ENCODE results near the gene HOMER3. TPM values are rescaled to one million over a fixed set of nuclear protein-coding genes. Genes with fewer than 3 reads are reported as not detected.

Gene HOMER3
- 10 to 100 TPM; 15.1 to 29.2 (median 18.6) TPM for total RNA-seq
- polyA plus RNA-seq = 10 to 100 TPM in 1 of 2 donors, 1 to 10 TPM in 1; 7.8 to 28.4 TPM
- long read RNA-seq, donor 1, transcript HOMER3-205 (10 exons, 1,607 nt) = major isoform, 5 of 46 reads
- long read RNA-seq, donor 1, partial matches to known transcripts = 1 of 46 reads
- long read RNA-seq, donor 1, other reads (novel, unspliced or antisense) = 37 of 46 reads
- long read RNA-seq, donor 2, transcript HOMER3-202 (10 exons, 1,557 nt) = major isoform, 6 of 7 reads
- long read RNA-seq, donor 2, partial matches to known transcripts = 0 of 7 reads
- long read RNA-seq, donor 2, other reads (novel, unspliced or antisense) = 0 of 7 reads
- long read RNA-seq, donor 3, transcript HOMER3-202 (10 exons, 1,557 nt) = major isoform, 25 of 54 reads
- long read RNA-seq, donor 3, partial matches to known transcripts = 5 of 54 reads
- long read RNA-seq, donor 3, other reads (novel, unspliced or antisense) = 20 of 54 reads

DNA sequence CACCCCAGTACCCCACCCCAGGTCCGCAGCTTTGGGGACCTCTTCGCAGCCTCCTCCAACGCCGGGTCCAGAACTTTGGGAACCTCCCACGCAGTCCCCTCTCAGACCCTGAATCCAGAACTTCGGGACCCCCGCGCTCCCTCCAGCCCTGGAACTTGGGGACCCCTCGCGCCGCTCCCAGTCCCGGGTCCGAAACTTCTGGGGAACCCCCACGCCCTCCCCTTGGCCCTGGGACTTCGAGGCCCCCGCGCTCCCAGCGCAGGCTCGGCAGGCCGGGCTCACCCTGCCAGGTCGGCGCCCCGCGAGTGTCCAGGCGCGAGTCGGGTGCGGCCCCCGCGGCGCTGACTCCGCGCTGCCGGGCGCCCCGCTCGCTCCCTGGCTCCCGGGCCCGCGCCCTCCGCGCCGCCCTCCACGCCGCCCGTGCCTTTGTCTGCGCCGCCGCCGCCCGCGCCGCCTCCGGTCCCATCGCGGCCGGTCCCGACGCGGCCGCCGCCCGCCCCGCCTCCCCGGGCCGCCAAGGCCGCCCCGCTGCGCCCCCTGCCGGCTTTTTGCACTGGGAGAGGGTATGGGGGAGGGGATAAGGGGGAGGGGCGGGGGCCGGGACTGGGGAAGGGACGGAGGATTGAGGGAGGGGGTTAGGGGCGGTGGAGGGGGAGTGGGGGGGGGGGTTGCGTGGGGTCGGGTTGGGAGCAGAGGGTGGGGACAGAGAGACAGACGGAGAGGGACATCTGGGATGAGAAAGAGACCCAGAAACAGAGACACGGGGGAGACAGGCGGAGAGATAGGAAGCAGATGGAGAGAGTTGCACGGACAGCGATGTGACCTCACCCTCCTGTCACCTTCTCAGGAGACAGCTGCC lies at the start of gene HOMER3:
TSS of gene HOMER3 (minus strand) at position 449 of the 859 bp plus-strand sequence. CDS start 2,235 bp downstream, outside the sequence.
- 1 to 4% (median 2%) methylated on average over 20 to 81 of the region's 81 CpGs for WGBS, 3 donors

GRCh38 chr19:18990128-18990708 lies 49.2 kb upstream of the HOMER3 start:
- H3K4me3 ChIP-seq = no peak overlapping the region
- no peaks in the 10 kb centered on the region for H3K36me3 ChIP-seq
- TF ChIP-seq EP300 (IDR thresholded peaks at IDR 0.05) = no peak
- no peak for TF ChIP-seq POLR2A (IDR thresholded peaks at IDR 0.05)
- no peak for TF ChIP-seq CTCF (IDR thresholded peaks at IDR 0.05)
- no peaks in the 10 kb centered on the region for H3K4me1 ChIP-seq (ENCODE audit: insufficient read depth)
- intact Hi-C loops (cut with DNase I) = no loop called here
- no peaks in the 10 kb centered on the region for H3K9me3 ChIP-seq
- H3K27ac ChIP-seq = no peak overlapping the region
- no peaks in the 10 kb centered on the region for H3K27me3 ChIP-seq
- 80 to 86% (median 85%) methylated on average over 5 of the region's 5 CpGs for WGBS, 3 donors
- no peak for DNase-seq

More for the DNA sequence above, at the start of gene HOMER3:
- Histone ChIP-seq H3K9me3 (no peaks in the 10 kb centered on the region), H3K27ac (peak within 1 kb of the TSS in 1 of 2 donors; percentile 65), H3K27me3 (no peaks in the 10 kb centered on the region), H3K36me3 (no peaks in the 10 kb centered on the region), H3K4me3 (peak within 1 kb of the TSS; percentile 80), H3K4me1 (ENCODE audit: insufficient read depth) (no peaks in the 10 kb centered on the region)
- no peak for TF ChIP-seq POLR2A (IDR thresholded peaks at IDR 0.05)
- no peak for TF ChIP-seq CTCF (IDR thresholded peaks at IDR 0.05)
- no peak for TF ChIP-seq EP300 (IDR thresholded peaks at IDR 0.05)
- intact Hi-C loops (cut with DNase I) = loop anchor here in 1 of 4 donors (10.0 kb wide), 1 partner anchor 76 kb away; no protein-coding TSS in a partner anchor
- peak; percentile 81 to 91 (median 88) for DNase-seq

GRCh38 chr19:18989316-18989715 lies 48.3 kb upstream of the HOMER3 start:
- TF ChIP-seq EP300 (IDR thresholded peaks at IDR 0.05) (no peak), POLR2A (IDR thresholded peaks at IDR 0.05) (no peak), CTCF (IDR thresholded peaks at IDR 0.05) (no peak)
- intact Hi-C loops (cut with DNase I) = no loop called here
- no peak for DNase-seq
- no peaks in the 10 kb centered on the region for H3K4me1 ChIP-seq (ENCODE audit: insufficient read depth)
- no peaks in the 10 kb centered on the region for H3K27me3 ChIP-seq
- WGBS, 3 donors = 54 to 66% (median 55%) methylated on average over 10 of the region's 10 CpGs
- H3K9me3 ChIP-seq = no peaks in the 10 kb centered on the region
- no peak overlapping the region for H3K27ac ChIP-seq
- no peak overlapping the region for H3K4me3 ChIP-seq
- H3K36me3 ChIP-seq = no peaks in the 10 kb centered on the region

GRCh38 chr19:18987456-18987855 lies 46.4 kb upstream of the HOMER3 start:
- intact Hi-C loops (cut with DNase I) = no loop called here
- no peaks in the 10 kb centered on the region for H3K27me3 ChIP-seq

More at GRCh38 chr19:18987456-18987855, 46.4 kb upstream of the HOMER3 start:
- TF ChIP-seq EP300 (IDR thresholded peaks at IDR 0.05) (no peak), CTCF (IDR thresholded peaks at IDR 0.05) (no peak), POLR2A (IDR thresholded peaks at IDR 0.05) (no peak)
- H3K4me1 ChIP-seq (ENCODE audit: insufficient read depth) = no peaks in the 10 kb centered on the region
- no peaks in the 10 kb centered on the region for H3K36me3 ChIP-seq
- no peaks in the 10 kb centered on the region for H3K9me3 ChIP-seq
- no peak overlapping the region for H3K4me3 ChIP-seq
- H3K27ac ChIP-seq = no peak overlapping the region
- WGBS, 3 donors = 42 to 58% (median 50%) methylated on average over 4 of the region's 4 CpGs
- no peak for DNase-seq

All from ovary (tissue), 10 donors.